ENCODE measurements around the gene TNS2.
"Not testable (repeated sequence)": the region's sequence is repeated elsewhere in the genome, so short reads cannot be mapped to it uniquely, and the experiment has no call there.

TNS2 gene

DNA sequence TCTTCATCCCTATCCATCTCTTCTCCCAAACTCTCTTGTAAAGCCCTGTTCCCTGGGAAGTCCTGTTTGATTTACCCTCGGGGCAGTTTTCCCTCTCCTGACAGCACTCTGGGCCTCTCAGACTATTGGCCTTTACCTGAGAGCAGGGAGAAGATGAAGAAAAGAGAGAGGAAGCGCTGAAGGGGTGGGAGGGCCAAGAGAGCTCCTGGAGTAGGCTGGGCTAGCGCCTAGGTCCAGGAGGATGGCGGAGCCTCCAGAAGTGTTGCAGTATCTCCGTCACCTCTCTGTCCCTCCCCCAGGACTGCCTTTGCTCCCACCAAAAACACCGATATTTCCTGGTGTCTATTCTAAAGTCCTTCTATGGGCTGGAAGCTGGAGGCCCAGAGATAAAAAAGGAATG lies 41.9 kb downstream of the TNS2 start:
- no peak overlapping the region for H3K9ac ChIP-seq (ENCODE audit: low read depth, low read length)
- no peak overlapping the region for H3K27ac ChIP-seq (ENCODE audit: low read depth, low read length)

DNA sequence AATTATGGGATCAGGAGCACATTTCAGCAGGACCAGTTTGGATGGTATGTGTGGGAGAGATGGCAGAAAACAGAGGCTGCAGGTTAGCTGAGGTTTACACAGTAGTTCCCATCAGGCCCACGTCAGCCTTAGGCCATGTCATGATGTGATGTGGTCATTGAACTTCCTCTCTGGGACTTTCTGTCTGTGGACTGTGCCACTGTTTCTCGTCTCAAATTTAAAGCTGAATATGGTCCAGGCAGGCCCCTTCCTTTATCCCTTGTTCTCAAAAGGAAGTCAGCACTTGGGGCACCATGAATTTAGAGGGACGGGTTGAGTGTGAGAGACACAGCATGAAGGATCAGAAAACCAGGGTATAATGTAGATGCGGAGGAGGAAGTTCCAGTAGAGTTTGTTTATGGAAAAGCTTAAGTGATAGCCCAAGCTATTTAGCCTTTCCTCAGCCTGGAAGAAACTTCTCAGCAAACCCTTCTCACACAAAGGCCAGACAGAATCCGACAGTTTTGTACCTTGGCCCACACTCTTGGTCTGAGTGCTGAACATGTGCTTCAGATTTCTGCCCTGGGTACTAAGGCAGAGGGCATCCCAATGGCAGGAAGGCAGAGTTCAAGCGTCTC lies 44.0 kb downstream of the TNS2 start:
- Histone ChIP-seq H3K4me1 (ENCODE audit: insufficient read depth, low read length) (peaks cover 20% of the 10 kb centered on the region), H3K27me3 (ENCODE audit: insufficient read depth, low read length) (peaks cover 37% of the 10 kb centered on the region), H3K27ac (ENCODE audit: low read depth, low read length) (no peak overlapping the region), H3K36me3 (ENCODE audit: insufficient read depth, low read length) (no peaks in the 10 kb centered on the region), H3K9ac (ENCODE audit: low read depth, low read length) (no peak overlapping the region), H3K4me3 (ENCODE audit: low read length) (no peak overlapping the region), H3K9me3 (ENCODE audit: insufficient read depth, low read depth, low read length) (no peaks in the 10 kb centered on the region)
- WGBS, result 68% methylated on average over 6 of the region's 6 CpGs

More for the DNA sequence above, 41.9 kb downstream of the TNS2 start:
- H3K9me3 ChIP-seq (ENCODE audit: insufficient read depth, low read depth, low read length), result no peaks in the 10 kb centered on the region
- peaks cover 13% of the 10 kb centered on the region for H3K4me1 ChIP-seq (ENCODE audit: insufficient read depth, low read length)
- H3K36me3 ChIP-seq (ENCODE audit: insufficient read depth, low read length), result no peaks in the 10 kb centered on the region
- H3K27me3 ChIP-seq (ENCODE audit: insufficient read depth, low read length), result peaks cover 17% of the 10 kb centered on the region
- no peak overlapping the region for H3K4me3 ChIP-seq (ENCODE audit: low read length)
- WGBS, result 65% methylated on average over 6 of the region's 6 CpGs

DNA sequence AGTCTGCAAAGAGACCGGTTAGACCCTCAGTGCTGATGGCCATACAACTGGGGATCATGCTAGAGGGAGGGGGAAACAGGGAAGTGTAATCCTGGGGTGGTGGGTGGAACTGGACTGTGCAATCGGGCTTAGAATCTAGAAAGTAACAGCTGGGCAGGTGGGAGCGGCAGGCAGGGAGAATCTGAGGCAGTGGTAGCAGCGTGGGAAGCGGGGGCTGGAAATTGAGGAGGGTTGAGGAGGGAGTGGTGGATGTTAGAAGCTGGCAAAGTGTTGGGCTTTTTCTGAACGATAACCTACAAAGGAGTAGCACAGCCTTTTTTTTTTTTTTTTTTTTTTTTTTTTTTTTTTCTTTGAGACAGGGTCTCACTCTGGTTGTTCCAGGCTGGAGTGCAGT lies 44.5 kb downstream of the TNS2 start:
- Histone ChIP-seq H3K9ac (ENCODE audit: low read depth, low read length) (no peak overlapping the region), H3K27me3 (ENCODE audit: insufficient read depth, low read length) (peaks cover 42% of the 10 kb centered on the region), H3K4me3 (ENCODE audit: low read length) (no peak overlapping the region), H3K4me1 (ENCODE audit: insufficient read depth, low read length) (peaks cover 25% of the 10 kb centered on the region), H3K36me3 (ENCODE audit: insufficient read depth, low read length) (no peaks in the 10 kb centered on the region), H3K9me3 (ENCODE audit: insufficient read depth, low read depth, low read length) (no peaks in the 10 kb centered on the region), H3K27ac (ENCODE audit: low read depth, low read length) (no peak overlapping the region)
- WGBS, result 88% methylated on average over 5 of the region's 6 CpGs

DNA sequence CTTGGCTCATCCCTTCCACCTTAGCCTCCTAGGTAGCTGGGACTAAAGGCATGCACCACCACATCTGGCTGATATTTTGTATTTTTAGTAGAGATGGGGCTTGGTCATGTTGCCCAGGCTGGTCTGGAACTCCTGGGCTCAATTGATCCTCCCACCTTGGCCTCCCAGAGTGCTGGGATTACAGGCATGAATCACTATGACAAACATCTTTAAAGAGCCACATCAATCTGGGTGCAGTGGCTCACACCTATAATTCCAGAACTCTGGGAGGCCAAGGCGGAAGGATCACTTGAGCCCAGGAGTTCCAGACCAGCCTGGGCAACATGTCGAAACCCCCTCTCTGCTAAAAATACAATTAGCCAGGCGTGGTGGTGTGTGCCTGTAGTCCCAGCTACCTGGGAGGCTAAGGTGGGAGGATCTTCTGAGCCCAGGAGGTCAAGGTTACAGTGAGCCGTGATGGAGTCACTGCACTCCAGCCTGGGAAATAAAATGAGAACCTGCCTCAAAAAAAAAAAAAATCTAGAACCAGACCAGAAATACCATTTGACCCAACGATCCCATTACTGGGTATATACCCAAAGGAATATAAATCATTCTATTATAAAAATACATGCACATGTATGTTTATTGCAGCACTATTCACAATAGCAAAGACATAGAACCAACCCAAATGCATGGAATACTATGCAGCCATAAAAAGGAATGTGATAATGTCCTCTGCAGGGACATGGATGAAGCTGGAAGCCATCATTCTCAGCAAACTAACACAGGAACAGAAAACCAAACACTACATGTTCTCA lies 45.1 kb downstream of the TNS2 start:
- not testable (repeated sequence) for H3K27ac ChIP-seq (ENCODE audit: low read depth, low read length); H3K36me3 ChIP-seq (ENCODE audit: insufficient read depth, low read length); H3K9ac ChIP-seq (ENCODE audit: low read depth, low read length); H3K4me3 ChIP-seq (ENCODE audit: low read length); H3K9me3 ChIP-seq (ENCODE audit: insufficient read depth, low read depth, low read length)
- peaks cover 42% of the 10 kb centered on the region for H3K27me3 ChIP-seq (ENCODE audit: insufficient read depth, low read length)
- 96% methylated on average over 4 of the region's 5 CpGs for WGBS
- peaks cover 25% of the 10 kb centered on the region for H3K4me1 ChIP-seq (ENCODE audit: insufficient read depth, low read length)

DNA sequence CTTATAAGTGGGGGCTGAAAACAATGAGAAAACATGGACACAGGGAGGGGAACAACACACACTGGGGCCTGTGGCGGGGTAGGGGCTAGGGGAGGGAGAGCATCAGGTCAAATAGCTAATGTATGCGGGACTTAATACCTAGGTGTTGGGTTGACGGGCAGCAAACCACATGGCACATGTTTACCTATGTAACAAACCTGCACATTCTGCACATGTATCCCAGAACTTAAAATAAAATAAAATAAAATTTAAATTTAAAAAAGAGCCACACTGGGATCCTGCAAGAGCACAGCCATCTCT lies 45.7 kb downstream of the TNS2 start:
- H3K9ac ChIP-seq (ENCODE audit: low read depth, low read length); H3K4me3 ChIP-seq (ENCODE audit: low read length); H3K9me3 ChIP-seq (ENCODE audit: insufficient read depth, low read depth, low read length); H3K27ac ChIP-seq (ENCODE audit: low read depth, low read length); H3K36me3 ChIP-seq (ENCODE audit: insufficient read depth, low read length): not testable (repeated sequence)
- H3K27me3 ChIP-seq (ENCODE audit: insufficient read depth, low read length), result peaks cover 42% of the 10 kb centered on the region
- peaks cover 25% of the 10 kb centered on the region for H3K4me1 ChIP-seq (ENCODE audit: insufficient read depth, low read length)
- WGBS, result 88% methylated on average over 3 of the region's 3 CpGs

DNA sequence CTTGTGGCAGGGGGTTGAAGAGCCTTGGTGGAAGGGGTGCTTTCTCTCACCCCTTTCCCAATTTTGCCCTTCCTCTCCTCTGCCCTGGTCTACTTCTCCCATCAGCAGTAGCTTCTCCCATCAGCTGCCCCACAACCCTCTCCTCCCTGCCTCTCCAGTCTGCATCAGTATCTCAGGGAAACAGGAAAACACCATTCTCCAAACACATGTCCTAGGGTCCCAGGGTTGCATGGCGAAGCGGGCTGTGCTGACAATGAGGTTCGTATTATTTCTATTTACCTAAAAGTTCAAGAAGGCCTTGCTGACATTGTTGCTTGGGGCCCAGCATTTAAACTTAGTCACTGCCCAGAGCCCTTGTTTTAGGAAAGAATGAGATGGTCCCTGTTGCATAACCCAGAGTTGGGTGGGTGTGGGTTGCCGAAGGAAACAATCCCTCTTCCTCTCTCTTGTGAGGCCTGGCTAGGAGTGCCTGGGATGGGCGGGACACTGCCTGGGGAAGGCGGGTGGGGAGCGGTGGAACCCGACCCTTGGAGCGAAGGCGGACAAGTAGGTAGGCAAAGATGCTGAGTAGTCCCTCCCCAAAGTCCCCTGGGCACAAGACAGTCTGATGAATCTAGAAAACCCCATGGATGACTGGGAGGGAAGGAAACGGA lies 46.4 kb downstream of the TNS2 start:
- Histone ChIP-seq H3K9me3 (ENCODE audit: insufficient read depth, low read depth, low read length) (no peaks in the 10 kb centered on the region), H3K4me1 (ENCODE audit: insufficient read depth, low read length) (peaks cover 25% of the 10 kb centered on the region), H3K27ac (ENCODE audit: low read depth, low read length) (no peak overlapping the region), H3K36me3 (ENCODE audit: insufficient read depth, low read length) (no peaks in the 10 kb centered on the region), H3K9ac (ENCODE audit: low read depth, low read length) (no peak overlapping the region), H3K27me3 (ENCODE audit: insufficient read depth, low read length) (peaks cover 42% of the 10 kb centered on the region), H3K4me3 (ENCODE audit: low read length) (peak overlapping the region; percentile 76)
- WGBS, result 23% methylated on average over 11 of the region's 11 CpGs

DNA sequence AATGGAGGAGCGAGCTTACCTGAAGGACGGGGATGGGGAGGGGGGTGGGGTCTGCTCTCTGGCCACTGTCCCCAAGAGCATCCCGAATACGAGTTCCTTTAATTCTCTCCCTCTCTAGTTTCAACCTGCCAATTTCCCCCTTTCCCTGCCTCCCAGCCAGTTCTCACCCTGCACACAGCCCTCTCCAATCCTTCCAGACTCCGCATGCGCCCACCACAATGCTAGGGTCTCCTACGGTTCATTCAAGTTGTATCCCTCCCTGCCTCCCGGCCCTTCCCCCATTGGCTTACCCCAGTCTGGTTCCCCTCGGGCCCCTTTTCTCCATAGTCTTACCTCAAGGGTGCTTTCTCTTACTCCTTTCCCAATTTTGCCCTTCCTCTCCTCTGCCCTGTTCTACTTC lies 46.9 kb downstream of the TNS2 start:
- no peak overlapping the region for H3K27ac ChIP-seq (ENCODE audit: low read depth, low read length)
- H3K9me3 ChIP-seq (ENCODE audit: insufficient read depth, low read depth, low read length), result no peaks in the 10 kb centered on the region
- peak overlapping the region; percentile 76 for H3K4me3 ChIP-seq (ENCODE audit: low read length)
- peaks cover 42% of the 10 kb centered on the region for H3K27me3 ChIP-seq (ENCODE audit: insufficient read depth, low read length)
- H3K9ac ChIP-seq (ENCODE audit: low read depth, low read length), result no peak overlapping the region
- 2% methylated on average over 9 of the region's 9 CpGs for WGBS
- H3K4me1 ChIP-seq (ENCODE audit: insufficient read depth, low read length), result peaks cover 21% of the 10 kb centered on the region
- no peaks in the 10 kb centered on the region for H3K36me3 ChIP-seq (ENCODE audit: insufficient read depth, low read length)

DNA sequence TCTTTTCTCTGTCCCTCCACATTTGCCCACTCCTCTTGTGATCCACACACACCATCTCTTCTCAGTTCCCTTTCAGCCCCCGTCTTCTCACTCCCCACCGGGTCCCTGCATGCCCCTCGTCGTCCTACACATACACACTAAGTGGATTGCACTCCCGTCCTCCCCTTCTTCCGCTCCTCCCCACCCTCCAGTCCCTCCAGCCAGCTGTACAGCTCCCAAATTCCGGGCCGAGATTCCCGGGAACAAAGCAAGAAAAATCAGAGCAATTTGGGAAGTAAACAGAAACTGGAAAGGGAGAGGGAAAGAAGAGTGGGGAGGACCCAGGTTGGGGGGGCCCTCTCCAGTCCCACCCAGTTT lies 47.3 kb downstream of the TNS2 start:
- WGBS, result 0% methylated on average over 9 of the region's 9 CpGs
- Histone ChIP-seq H3K36me3 (ENCODE audit: insufficient read depth, low read length) (no peaks in the 10 kb centered on the region), H3K9me3 (ENCODE audit: insufficient read depth, low read depth, low read length) (no peaks in the 10 kb centered on the region), H3K27ac (ENCODE audit: low read depth, low read length) (no peak overlapping the region), H3K4me3 (ENCODE audit: low read length) (peak overlapping the region; percentile 76), H3K27me3 (ENCODE audit: insufficient read depth, low read length) (peaks cover 42% of the 10 kb centered on the region), H3K4me1 (ENCODE audit: insufficient read depth, low read length) (peaks cover 21% of the 10 kb centered on the region), H3K9ac (ENCODE audit: low read depth, low read length) (no peak overlapping the region)

DNA sequence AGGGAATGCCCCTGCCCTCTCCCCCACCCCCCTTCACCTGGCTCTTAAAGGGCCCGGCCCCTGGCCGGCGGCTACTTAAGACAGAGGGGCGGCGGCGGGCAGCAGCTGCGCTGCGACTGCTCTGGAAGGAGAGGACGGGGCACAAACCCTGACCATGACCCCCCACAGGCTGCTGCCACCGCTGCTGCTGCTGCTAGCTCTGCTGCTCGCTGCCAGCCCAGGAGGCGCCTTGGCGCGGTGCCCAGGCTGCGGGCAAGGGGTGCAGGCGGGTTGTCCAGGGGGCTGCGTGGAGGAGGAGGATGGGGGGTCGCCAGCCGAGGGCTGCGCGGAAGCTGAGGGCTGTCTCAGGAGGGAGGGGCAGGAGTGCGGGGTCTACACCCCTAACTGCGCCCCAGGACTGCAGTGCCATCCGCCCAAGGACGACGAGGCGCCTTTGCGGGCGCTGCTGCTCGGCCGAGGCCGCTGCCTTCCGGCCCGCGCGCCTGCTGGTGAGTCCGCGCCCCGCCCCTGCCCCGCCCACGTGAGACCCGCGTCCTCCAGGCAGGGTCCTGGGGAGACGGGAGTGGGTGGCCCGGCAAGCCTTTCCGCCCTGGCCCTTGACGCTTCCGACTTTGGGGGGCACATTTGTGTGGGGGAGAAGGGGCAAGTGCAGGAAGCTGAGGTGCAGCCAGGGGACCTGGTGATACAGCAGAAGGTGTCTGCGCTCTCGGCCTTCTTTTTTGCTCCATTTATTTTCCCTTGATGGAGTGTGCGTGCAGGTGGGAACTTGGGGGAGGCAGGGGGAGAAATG lies 47.9 kb downstream of the TNS2 start, which contains the start of gene IGFBP6:
TSS of gene IGFBP6 (plus strand) at position 104 of the 790 bp plus-strand sequence. CDS start at position 155, 51 bp downstream.
- peaks cover 21% of the 10 kb centered on the region for H3K4me1 ChIP-seq (ENCODE audit: insufficient read depth, low read length)
- H3K4me3 ChIP-seq (ENCODE audit: low read length), result peak within 1 kb of the TSS; percentile 76
- WGBS, result under 1% methylated on average over 51 of the region's 51 CpGs
- no peaks in the 10 kb centered on the region for H3K9me3 ChIP-seq (ENCODE audit: insufficient read depth, low read depth, low read length)
- H3K27me3 ChIP-seq (ENCODE audit: insufficient read depth, low read length), result peaks cover 42% of the 10 kb centered on the region
- H3K9ac ChIP-seq (ENCODE audit: low read depth, low read length), result no peak within 1 kb of the TSS
- no peak within 1 kb of the TSS for H3K27ac ChIP-seq (ENCODE audit: low read depth, low read length)
- no peaks in the 10 kb centered on the region for H3K36me3 ChIP-seq (ENCODE audit: insufficient read depth, low read length)

DNA sequence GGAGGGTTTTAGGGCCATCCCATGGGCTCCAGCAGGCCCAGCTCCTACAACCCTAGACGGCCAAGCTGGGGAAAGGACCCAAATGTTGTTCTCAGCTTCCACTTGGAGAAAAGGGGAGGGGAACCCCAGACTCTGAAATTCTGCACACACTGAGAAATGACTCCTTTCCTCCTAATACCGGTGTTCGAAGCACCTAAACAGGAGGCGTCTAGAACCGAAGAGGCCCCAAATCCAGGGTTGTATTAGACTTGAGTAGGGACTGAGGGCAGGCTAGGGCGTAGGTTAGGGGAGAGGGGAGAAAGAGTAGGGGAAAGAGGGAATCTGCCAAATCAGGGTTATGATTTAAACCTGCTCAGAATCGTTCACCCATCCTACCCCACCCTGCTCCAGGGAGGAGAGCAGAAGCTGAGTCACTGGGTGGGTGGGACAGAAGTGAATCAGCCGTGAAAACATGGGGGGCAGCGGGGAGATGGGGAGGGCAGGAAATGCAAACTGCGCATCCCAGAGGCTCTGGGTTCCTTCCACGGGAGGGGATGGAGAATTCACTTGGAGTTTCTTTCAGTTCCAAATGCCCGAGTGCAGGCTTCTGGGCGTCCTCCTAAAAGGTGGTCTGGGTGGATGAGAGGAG lies 48.6 kb downstream of the TNS2 start:
- Histone ChIP-seq H3K36me3 (ENCODE audit: insufficient read depth, low read length) (no peaks in the 10 kb centered on the region), H3K4me3 (ENCODE audit: low read length) (peak overlapping the region; percentile 76), H3K4me1 (ENCODE audit: insufficient read depth, low read length) (peaks cover 21% of the 10 kb centered on the region), H3K27ac (ENCODE audit: low read depth, low read length) (no peak overlapping the region), H3K9ac (ENCODE audit: low read depth, low read length) (no peak overlapping the region), H3K9me3 (ENCODE audit: insufficient read depth, low read depth, low read length) (no peaks in the 10 kb centered on the region), H3K27me3 (ENCODE audit: insufficient read depth, low read length) (peaks cover 42% of the 10 kb centered on the region)
- 14% methylated on average over 12 of the region's 13 CpGs for WGBS
